ENCODE results near the gene MINDY3.
"Not testable (repeated sequence)": the region's sequence is repeated elsewhere in the genome, so short reads cannot be mapped to it uniquely, and the experiment has no call there.

Gene MINDY3

DNA sequence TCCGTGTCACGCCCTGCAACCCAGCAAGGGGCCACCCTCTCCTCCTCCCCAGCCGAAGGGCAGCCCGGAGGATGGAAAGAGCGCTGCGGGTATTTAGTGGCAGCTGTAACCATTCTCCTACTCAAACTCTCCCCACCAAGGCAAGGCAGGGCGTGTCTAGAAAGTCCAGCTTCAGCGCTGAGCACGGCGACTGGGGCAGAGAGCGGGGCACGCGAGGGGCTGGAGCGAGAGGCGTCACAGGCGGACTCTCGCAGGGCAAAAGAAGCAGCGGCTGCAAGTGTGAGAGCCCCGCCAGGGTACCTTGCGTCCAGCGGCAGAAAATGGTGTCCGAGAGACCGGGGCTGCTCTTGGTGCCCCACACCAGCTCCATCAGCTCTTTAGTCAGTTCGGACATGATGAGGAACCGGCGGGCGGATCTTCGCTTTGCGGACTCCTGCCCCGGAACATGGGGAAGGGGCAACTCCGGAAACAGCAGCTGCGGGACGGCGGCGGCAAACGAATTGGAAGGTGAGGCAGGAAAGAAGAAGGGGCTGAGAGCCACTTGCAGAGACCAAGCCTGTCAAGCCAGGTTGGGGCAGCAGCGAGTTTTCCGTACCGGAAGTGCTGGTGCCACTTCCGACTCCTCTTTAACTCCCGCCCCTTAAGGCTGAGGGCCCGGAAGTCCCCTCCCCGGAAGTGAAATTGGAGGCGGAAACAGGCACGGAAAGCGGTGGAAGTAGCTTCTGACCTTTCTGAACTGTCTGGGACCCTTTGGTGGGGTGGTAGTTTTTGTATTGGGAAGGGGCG lies at the start of gene MINDY3:
MINDY3 (minus strand) TSS at position 602 of the 786 bp plus-strand sequence; CDS start at position 394, 208 bp downstream.
- peak; percentile 69 for DNase-seq (ENCODE audit: low read depth)

- DNase-seq (ENCODE audit: low read depth), result no peak
These were observed 41.6 kb upstream of the MINDY3 start for GRCh38 chr10:15901889-15902288.

DNA sequence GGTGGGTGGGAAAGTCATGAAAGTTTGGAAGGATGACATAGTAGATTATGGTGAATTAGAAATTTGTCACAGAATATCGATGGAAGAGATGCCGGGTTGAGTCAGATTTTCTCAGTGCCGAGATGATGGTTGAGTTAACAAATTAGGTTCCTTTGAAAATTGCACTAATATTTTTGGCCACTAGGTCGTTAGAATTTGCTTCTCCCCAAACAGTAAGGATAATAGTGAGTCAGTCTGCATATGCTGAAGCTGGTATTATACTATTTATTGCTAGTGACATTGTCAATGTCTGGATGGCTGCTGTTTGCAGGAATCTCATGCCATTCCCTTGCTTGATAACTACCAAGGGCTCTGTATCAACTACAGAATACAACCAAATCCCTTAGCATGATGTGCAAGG lies 37.7 kb upstream of the MINDY3 start:
- DNase-seq (ENCODE audit: low read depth), result no peak

DNA sequence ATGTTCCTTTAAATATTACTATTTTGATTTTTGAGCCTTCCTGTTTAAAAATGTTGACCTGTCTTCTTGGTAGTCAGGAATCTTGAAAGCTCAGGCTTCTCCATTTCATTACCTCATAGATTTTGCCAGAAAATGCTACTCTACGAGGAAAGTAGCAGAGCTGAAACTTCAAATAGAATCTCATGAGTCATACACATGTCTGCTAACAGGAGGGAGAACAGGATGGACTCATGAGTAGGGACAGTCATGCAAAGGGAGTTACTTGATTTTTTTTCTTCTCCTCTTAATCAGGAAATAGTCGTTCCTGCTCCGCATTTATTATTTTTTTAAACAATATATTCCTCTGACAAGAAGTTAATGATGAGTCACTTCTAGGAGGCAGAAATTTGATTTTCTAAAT lies 37.0 kb upstream of the MINDY3 start:
- DNase-seq (ENCODE audit: low read depth), result no peak

- no peak for DNase-seq (ENCODE audit: low read depth)
These were observed 36.3 kb upstream of the MINDY3 start for GRCh38 chr10:15896654-15897053.

DNA sequence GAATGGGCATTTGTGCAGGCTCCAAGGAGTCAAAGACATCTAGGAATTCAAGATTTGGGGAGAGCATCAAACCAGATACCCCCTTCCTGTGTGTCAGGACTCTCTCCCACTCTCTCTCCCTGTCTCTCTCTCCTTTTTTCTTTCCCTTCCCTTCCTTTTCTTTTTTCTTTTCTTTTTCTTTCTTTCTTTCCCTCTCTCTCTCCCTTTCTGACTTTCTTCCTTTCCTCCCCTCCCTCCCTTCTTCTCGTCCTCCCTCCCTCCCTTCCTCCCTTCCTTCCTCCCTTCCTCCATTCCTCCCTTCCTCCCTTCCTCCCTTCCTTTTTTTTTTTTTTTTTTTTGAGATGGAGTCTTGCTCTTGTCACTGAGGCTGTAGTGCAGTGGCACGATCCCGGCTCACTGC lies 24.1 kb upstream of the MINDY3 start:
- no peak for DNase-seq (ENCODE audit: low read depth)

DNA sequence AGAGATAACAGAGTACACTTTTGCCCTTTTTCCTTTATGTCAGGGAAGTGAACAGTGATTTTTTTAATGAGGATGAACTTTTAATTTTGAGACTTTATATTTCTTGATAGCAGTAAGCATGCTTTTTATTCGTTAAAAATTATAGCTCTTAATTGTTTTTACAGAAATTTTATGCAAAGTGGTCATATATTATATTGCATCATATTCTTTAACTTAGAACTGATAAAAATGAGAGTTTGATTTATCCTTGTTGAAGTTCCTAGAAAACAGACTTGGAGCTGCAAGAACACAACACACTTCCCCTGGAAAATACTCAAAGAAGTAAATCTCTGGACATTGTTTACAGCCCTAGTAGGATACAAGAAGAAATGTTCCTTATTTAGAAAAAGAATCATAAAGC lies 21.2 kb upstream of the MINDY3 start:
- no peak for DNase-seq (ENCODE audit: low read depth)

DNA sequence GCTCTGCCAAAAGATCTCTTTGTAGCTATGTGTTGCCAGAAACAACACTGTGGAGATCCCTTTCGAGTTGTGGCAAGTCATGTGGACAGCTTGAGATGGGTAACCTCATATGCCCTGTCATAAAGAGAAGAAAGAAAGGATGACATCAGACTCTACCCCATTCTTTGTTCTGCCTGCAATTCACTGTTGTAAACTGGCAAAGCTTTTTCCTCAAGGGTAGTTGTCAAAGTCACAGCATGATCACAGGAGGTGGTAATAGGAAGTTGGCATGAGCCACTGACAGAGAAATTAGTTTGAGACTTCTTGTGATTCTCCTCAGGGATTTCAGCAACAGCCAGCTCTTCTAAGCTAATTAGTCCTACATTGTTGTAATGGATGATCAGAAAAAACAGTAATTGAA lies 19.4 kb upstream of the MINDY3 start:
- no peak for DNase-seq (ENCODE audit: low read depth)

- DNase-seq (ENCODE audit: low read depth), result no peak
These were observed 18.8 kb upstream of the MINDY3 start for GRCh38 chr10:15879058-15879457.

GRCh38 chr10:15877836-15878576 lies 17.7 kb upstream of the MINDY3 start:
- no peak for DNase-seq (ENCODE audit: low read depth)

GRCh38 chr10:15876274-15876673 lies 16.0 kb upstream of the MINDY3 start:
- not testable (repeated sequence) for DNase-seq (ENCODE audit: low read depth)

- not testable (repeated sequence) for DNase-seq (ENCODE audit: low read depth)
These were observed 12.3 kb upstream of the MINDY3 start for GRCh38 chr10:15872645-15873044.

DNA sequence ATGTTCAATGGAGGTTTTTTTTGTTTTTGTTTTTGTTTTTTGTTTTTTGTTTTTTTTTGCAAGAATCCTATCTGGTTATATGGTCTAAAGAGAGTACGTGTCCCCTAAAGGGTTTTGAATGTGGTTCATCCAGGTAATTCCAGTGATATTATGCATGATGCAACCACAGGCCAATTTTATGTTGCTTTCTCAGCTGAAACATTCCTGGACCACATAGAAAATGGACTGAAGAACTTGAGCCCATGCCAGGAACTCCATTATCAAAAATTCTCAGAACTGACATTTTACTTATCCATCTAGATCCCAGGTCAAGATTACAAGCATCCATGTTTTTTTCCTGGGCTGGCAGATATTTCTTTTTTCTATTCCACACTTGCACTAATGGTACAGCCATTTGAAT lies 11.5 kb upstream of the MINDY3 start:
- DNase-seq (ENCODE audit: low read depth), result no peak

DNA sequence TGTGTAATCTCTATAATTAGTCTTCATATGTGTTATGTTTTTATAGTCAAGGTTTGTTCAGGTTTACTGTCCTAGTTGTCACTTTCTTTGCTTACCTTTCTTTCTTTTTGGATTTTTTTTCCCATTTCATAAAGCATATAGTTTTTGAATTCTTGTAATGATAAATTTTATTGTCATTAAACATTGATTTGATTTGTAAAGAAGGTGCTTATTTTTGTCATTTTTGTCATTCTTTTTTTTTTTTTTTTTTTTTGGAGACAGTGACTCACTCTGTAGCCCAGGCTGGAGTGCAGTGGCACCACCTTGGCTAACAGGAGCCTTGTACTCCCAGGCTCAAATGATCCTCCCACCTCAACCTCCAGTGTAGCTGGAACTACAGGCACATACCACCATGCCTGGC lies 9.6 kb upstream of the MINDY3 start:
- no peak for DNase-seq (ENCODE audit: low read depth)

- no peak for DNase-seq (ENCODE audit: low read depth)
These were observed 7.7 kb upstream of the MINDY3 start for GRCh38 chr10:15868006-15868405.

GRCh38 chr10:15865304-15865703 lies 5.0 kb upstream of the MINDY3 start:
- no peak for DNase-seq (ENCODE audit: low read depth)

GRCh38 chr10:15864419-15864818 lies 4.1 kb upstream of the MINDY3 start:
- no peak for DNase-seq (ENCODE audit: low read depth)

GRCh38 chr10:15863733-15864132 lies 3.4 kb upstream of the MINDY3 start:
- DNase-seq (ENCODE audit: low read depth), result no peak

GRCh38 chr10:15863323-15863722 lies 3.0 kb upstream of the MINDY3 start:
- no peak for DNase-seq (ENCODE audit: low read depth)

- no peak for DNase-seq (ENCODE audit: low read depth)
These were observed 440 bp upstream of the MINDY3 start for GRCh38 chr10:15860692-15861201.

DNA sequence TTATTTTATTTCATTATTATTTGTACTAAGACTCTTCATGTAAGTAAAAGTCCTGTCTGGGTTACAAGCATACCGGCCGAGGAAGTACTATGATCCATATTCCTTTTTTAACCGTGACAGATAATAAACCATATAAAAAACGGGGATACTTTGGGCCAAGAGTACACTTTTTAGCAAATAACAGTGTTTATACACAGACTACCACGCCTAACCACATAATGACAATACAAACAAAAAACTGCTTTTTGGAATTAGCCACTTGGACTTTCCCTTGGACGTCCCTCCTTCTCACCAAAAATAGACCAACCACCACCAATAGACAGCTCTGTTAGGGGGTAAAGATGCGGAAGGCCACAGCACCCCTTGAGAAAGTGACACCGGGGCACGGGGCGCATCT lies 800 bp downstream of the MINDY3 start:
- DNase-seq (ENCODE audit: low read depth), result no peak

GRCh38 chr10:15858861-15859281 lies 1.4 kb downstream of the MINDY3 start:
- DNase-seq (ENCODE audit: low read depth), result no peak

DNA sequence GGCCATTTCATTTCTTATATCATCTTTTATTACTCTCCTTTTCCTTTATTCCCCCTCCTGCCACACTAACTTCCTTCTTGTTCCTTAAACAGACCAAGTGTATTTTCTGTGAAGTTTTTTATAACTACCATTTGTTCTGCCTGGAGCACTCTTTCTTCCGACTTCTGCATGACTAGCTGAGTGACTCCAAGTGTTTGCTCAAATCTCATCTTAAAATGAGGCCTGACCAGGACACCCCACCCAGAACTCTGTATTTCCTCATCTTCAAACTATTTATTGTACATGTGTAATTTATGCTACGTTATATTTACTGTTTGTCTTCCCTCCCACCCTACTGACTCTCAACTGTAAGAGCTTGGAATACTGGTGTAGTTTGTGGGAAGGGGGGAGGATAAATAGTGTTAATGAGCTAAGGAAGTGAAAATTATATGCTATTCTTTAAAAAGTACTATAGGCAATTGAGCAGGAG lies 3.2 kb downstream of the MINDY3 start:
- no peak for DNase-seq (ENCODE audit: low read depth)
